Amniotic stem cell (primary cell): ENCODE data around the gene ANGPT4.

Experiments used
- DNase-seq: peaks from one replicate; lab custom pipeline; 2025; lab: John Stamatoyannopoulos, UW

ANGPT4 gene

DNA sequence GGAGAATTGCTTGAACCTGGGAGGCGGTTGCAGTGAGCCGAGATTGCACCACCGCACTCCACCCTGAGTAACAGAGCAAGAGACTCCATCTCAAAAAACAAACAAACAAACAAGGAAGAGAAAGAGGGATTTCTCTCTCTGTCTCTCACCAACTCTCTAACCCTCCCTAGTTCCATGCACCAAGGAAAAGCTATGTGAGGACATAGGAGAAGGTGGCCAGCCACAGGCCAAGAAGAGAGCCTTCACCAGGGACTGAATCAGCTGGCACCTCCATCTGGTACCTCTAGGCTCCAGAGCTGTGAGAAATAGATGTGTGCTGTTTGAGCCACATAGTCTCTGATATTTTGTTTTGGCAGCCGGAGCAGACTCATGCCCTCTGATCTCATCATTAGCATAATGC lies 91.6 kb downstream of the ANGPT4 start:
- DNase-seq, result no peak

GRCh38 chr20:823574-823902 lies 92.6 kb downstream of the ANGPT4 start:
- no peak for DNase-seq

GRCh38 chr20:822651-823573 lies 93.2 kb downstream of the ANGPT4 start:
- DNase-seq, result no peak

DNA sequence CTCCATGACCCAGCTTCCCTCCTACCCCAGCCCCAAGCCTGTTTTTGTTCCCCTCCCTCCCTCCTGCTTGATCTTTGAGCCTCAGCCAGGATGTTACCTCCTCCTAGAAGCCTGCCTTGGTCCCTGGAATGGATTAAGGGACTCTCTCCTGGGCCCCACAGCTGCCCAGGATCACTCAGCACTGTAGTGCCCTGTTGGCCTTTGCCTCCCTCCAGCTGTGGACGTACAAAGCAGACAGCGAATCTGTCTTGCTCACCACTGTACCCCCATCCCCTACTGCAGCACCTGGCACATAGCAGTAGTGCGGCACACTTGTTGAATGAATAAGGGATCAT lies 94.4 kb downstream of the ANGPT4 start:
- DNase-seq, result no peak

DNA sequence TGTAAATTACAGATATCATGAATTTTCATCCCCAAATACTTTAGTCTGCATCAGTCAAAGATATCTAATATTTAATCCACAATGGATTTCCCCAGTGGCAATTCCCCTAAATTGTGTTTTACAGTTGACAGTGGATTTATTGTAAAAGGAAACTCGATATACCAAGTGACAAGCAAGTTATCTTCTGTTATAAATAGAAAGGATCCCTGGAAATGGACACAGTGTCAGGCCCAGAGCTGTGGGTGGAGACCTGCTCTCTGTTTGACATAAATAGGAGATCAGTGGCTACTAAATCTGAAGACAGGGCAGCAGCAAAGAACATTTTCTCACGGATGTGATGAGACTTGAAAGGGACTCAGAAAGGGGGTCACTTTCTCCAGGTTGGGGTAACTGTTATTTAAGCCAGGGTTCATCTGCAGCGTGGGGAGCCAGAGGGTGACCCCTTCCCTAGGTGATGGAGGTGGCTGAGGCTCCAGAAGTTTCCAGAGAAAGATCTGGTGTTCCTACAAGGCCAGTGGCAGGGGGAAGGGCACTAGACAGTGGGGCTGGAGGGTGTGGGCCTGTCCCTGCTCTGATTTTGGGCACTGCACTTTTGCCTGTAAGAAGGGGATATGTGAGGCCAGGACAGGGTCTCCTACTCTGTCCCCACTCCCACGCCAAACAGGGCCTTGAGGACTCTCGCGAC lies 94.9 kb downstream of the ANGPT4 start:
- no peak for DNase-seq

GRCh38 chr20:820323-820953 lies 95.7 kb downstream of the ANGPT4 start:
- DNase-seq, result no peak
